ENCODE measurements around the gene MRPS17. TPM values are rescaled to one million over a fixed set of nuclear protein-coding genes. Genes with fewer than 3 reads are reported as not detected.

MRPS17 gene
- polyA plus RNA-seq, 1 donor (not counting 4 experiments of a cell fraction or from before 2014, with no cell fraction given): 40.8 TPM

GRCh38 chr7:55980266-55980665 lies 28.6 kb downstream of the MRPS17 start:
- DNase-seq (ENCODE audit: low read depth, low spot score) (no peak), FAIRE-seq (no peak)
- Histone ChIP-seq H3K9me3 (ENCODE audit: control insufficient read depth, low read depth, low read length) (no peaks in the 10 kb centered on the region), H3K36me3 (ENCODE audit: control insufficient read depth in 2 of 2, extremely low read depth in 1 of 2, insufficient read depth in 2 of 2, low read length in 2 of 2) (peaks cover 9 to 14% of the 10 kb centered on the region in 2 experiments), H3K9ac (ENCODE audit: control insufficient read depth, extremely low read depth, insufficient read depth, low read length) (no peak overlapping the region), H3K4me2 (ENCODE audit: control insufficient read depth, extremely low read depth, insufficient read depth, low read depth, low read length) (no peak overlapping the region), H3K4me3 (ENCODE audit: control insufficient read depth in 2 of 3, extremely low read depth in 1 of 3, insufficient read depth in 2 of 3, low read depth in 1 of 3, low read length in 3 of 3) (no peak overlapping the region), H3K9me1 (ENCODE audit: control insufficient read depth, extremely low read depth, insufficient read depth, low read length) (no peaks in the 10 kb centered on the region), H4K20me1 (ENCODE audit: control insufficient read depth, extremely low read depth, insufficient read depth, low read length) (no peaks in the 10 kb centered on the region), H3K4me1 (ENCODE audit: control insufficient read depth, extremely low read depth, insufficient read depth, low read length) (peaks cover 7% of the 10 kb centered on the region), H2AFZ (ENCODE audit: control insufficient read depth, low read length) (no peak overlapping the region), H3K27me3 (ENCODE audit: control insufficient read depth, extremely low read depth, insufficient read depth, low read length) (no peaks in the 10 kb centered on the region), H3K79me2 (ENCODE audit: control insufficient read depth, insufficient read depth, low read length) (no peaks in the 10 kb centered on the region), H3K27ac (ENCODE audit: control insufficient read depth, insufficient read depth, low read length) (no peak overlapping the region)
- dilution Hi-C loops (cut with MboI; ENCODE audit: extremely low pct_ligation_motif_present, low sequenced_read_pairs): no loop called here
- TF ChIP-seq EZH2 (IDR thresholded peaks at IDR 0.05; ENCODE audit: low read length) (no peak), CTCF (optimal IDR thresholded peaks at IDR 0.05 in 1 of 3, IDR thresholded peaks at IDR 0.05 in 1 of 3, conservative IDR thresholded peaks at IDR 0.05 in 1 of 3; ENCODE audit: extremely low read depth in 1 of 3, insufficient read depth in 2 of 3, low read length in 3 of 3) (no peak)

GRCh38 chr7:55983537-55983936 lies 31.9 kb downstream of the MRPS17 start:
- FAIRE-seq: peak; percentile 34
- Histone ChIP-seq H4K20me1 (ENCODE audit: control insufficient read depth, extremely low read depth, insufficient read depth, low read length) (no peaks in the 10 kb centered on the region), H3K4me2 (ENCODE audit: control insufficient read depth, extremely low read depth, insufficient read depth, low read depth, low read length) (no peak overlapping the region), H3K36me3 (ENCODE audit: control insufficient read depth in 2 of 2, extremely low read depth in 1 of 2, insufficient read depth in 2 of 2, low read length in 2 of 2) (peaks cover 11 to 18% of the 10 kb centered on the region in 2 experiments), H3K9me1 (ENCODE audit: control insufficient read depth, extremely low read depth, insufficient read depth, low read length) (no peaks in the 10 kb centered on the region), H3K4me3 (ENCODE audit: control insufficient read depth in 2 of 3, extremely low read depth in 1 of 3, insufficient read depth in 2 of 3, low read depth in 1 of 3, low read length in 3 of 3) (no peak overlapping the region), H3K27ac (ENCODE audit: control insufficient read depth, insufficient read depth, low read length) (no peak overlapping the region), H3K79me2 (ENCODE audit: control insufficient read depth, insufficient read depth, low read length) (no peaks in the 10 kb centered on the region), H3K4me1 (ENCODE audit: control insufficient read depth, extremely low read depth, insufficient read depth, low read length) (peaks cover 7% of the 10 kb centered on the region), H3K27me3 (ENCODE audit: control insufficient read depth, extremely low read depth, insufficient read depth, low read length) (no peaks in the 10 kb centered on the region), H3K9me3 (ENCODE audit: control insufficient read depth, low read depth, low read length) (no peaks in the 10 kb centered on the region), H2AFZ (ENCODE audit: control insufficient read depth, low read length) (no peak overlapping the region), H3K9ac (ENCODE audit: control insufficient read depth, extremely low read depth, insufficient read depth, low read length) (no peak overlapping the region)
- DNase-seq (ENCODE audit: low read depth, low spot score): no peak
- dilution Hi-C loops (cut with MboI; ENCODE audit: extremely low pct_ligation_motif_present, low sequenced_read_pairs): no loop called here
- TF ChIP-seq CTCF (optimal IDR thresholded peaks at IDR 0.05 in 1 of 3, IDR thresholded peaks at IDR 0.05 in 1 of 3, conservative IDR thresholded peaks at IDR 0.05 in 1 of 3; ENCODE audit: extremely low read depth in 1 of 3, insufficient read depth in 2 of 3, low read length in 3 of 3) (no peak), EZH2 (IDR thresholded peaks at IDR 0.05; ENCODE audit: low read length) (no peak)
